Right atrium auricular region (tissue), 2 donors: ENCODE results near the gene CEP63. TPM values are rescaled to one million over a fixed set of nuclear protein-coding genes. Genes with fewer than 3 reads are reported as not detected.

Experiments
- DNase-seq: peaks from one replicate; pipeline ENCODE4 v3.0.0-alpha.2; 2019; ENCODE audit warnings: low spot score
- H3K27ac ChIP-seq, 2 donors: fragments of 200-600 bp; sonication (generic); 1 replicate in 1 of 2; 2 replicates in 1 of 2; pipeline ENCODE4 v1.5.1; 2016 to 2019
- H3K27me3 ChIP-seq, 2 donors: fragments of 200-600 bp; sonication (generic); one replicate each; pipeline versions ENCODE4 v1.5.1 to v1.6.0; 2017 to 2019
- H3K36me3 ChIP-seq: fragments of 200-600 bp; sonication (generic); one replicate; pipeline ENCODE4 v1.5.1; 2016
- H3K4me1 ChIP-seq, 2 donors: fragments of 200-600 bp; sonication (generic); one replicate each; pipeline versions ENCODE4 v1.5.1 to v1.6.0; 2017 to 2019
- H3K4me3 ChIP-seq, 2 donors: fragments of 200-600 bp; sonication (generic); 1 replicate in 1 of 2; 2 replicates in 1 of 2; pipeline ENCODE4 v1.5.1; 2017 to 2019; ENCODE audit warnings: mild to moderate bottlenecking in 1 of 2, moderate library complexity in 1 of 2
- H3K9me3 ChIP-seq, 2 donors: fragments of 200-600 bp; sonication (generic); one replicate each; pipeline ENCODE4 v1.5.1; 2019
- total RNA-seq, 2 donors: library from RNA; depleted of rRNA; stranded (reverse); fragments of >200 nt; gene quantifications; one replicate each; pipeline ENCODE4 v1.1.0, GENCODE V29; 2016
- TF ChIP-seq, protein P1 (sequence below), 2 donors: fragments of 200-600 bp; sonication (generic); IDR thresholded peaks; one replicate each; pipeline ENCODE4 v1.5.1; 2019; ENCODE audit warnings: antibody characterized with exemption in 2 of 2

CEP63 gene
- total RNA-seq, 2 donors from 2014 or later = 16.1 to 27.8 TPM

DNA sequence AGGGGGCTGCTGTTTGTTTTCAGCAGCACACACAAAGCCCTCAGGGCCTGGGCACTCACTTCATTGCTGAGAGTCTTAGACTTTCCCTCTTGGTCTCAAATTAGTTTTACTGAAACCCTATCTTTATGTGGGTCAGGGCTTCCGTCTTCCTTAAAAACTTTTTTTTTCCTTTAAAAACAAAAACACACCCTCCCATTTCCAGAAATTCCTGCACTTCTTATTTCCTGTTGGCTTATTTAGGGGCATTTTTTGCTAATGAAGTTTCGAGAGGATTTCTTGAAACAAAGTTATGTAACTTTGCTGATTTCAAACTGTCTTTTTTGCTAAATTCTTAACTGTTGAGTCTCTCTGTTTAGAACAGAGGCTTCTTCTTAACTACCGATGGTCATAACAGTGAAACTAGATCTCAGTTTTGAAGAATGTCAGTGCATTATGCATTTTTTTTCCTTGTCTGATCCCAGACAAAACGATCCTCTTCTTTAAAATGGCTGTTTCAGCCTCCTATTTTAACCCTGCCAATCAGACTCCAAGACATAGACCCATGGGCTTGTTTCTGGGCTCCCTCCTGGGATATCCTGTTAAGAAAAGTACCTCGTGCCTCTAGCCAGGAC, 23.4 kb upstream of the CEP63 start:
- TF ChIP-seq, protein P1, sequence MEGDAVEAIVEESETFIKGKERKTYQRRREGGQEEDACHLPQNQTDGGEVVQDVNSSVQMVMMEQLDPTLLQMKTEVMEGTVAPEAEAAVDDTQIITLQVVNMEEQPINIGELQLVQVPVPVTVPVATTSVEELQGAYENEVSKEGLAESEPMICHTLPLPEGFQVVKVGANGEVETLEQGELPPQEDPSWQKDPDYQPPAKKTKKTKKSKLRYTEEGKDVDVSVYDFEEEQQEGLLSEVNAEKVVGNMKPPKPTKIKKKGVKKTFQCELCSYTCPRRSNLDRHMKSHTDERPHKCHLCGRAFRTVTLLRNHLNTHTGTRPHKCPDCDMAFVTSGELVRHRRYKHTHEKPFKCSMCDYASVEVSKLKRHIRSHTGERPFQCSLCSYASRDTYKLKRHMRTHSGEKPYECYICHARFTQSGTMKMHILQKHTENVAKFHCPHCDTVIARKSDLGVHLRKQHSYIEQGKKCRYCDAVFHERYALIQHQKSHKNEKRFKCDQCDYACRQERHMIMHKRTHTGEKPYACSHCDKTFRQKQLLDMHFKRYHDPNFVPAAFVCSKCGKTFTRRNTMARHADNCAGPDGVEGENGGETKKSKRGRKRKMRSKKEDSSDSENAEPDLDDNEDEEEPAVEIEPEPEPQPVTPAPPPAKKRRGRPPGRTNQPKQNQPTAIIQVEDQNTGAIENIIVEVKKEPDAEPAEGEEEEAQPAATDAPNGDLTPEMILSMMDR (IDR thresholded peaks at IDR 0.05) = no peak
- no peak for DNase-seq
- Histone ChIP-seq H3K4me1 (peaks cover 0 to 29% of the 10 kb centered on the region in 2 donors), H3K27me3 (no peaks in the 10 kb centered on the region), H3K36me3 (no peaks in the 10 kb centered on the region), H3K4me3 (no peak overlapping the region), H3K27ac (peak overlapping the region; percentile 32 to 73), H3K9me3 (no peaks in the 10 kb centered on the region)

DNA sequence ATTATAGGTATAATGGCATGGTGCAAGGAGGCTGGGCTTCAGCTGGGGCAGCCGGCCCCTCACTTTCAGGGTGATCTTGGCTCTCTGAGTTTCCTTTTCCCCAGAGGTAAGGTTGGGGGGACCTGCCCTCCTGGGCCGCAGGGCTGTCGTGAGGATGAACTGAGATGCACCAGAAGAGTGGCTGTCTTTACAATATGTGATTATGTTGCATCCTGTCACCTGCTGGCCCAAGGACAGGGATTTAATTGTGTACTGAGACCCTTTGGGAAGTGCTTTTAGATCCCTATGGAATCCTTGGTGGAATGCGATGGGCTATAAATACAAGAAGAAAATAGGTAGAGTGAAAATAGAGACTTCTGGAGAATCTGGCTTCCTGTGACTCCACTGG, 22.2 kb upstream of the CEP63 start:
- H3K4me3 ChIP-seq = no peak overlapping the region
- H3K9me3 ChIP-seq = no peaks in the 10 kb centered on the region
- no peaks in the 10 kb centered on the region for H3K27me3 ChIP-seq
- H3K27ac ChIP-seq = peak overlapping the region in 1 of 2 donors; percentile 73
- H3K36me3 ChIP-seq = no peaks in the 10 kb centered on the region
- peaks cover 0 to 29% of the 10 kb centered on the region in 2 donors for H3K4me1 ChIP-seq
- TF ChIP-seq, protein P1 (IDR thresholded peaks at IDR 0.05) = no peak
- no peak for DNase-seq

DNA sequence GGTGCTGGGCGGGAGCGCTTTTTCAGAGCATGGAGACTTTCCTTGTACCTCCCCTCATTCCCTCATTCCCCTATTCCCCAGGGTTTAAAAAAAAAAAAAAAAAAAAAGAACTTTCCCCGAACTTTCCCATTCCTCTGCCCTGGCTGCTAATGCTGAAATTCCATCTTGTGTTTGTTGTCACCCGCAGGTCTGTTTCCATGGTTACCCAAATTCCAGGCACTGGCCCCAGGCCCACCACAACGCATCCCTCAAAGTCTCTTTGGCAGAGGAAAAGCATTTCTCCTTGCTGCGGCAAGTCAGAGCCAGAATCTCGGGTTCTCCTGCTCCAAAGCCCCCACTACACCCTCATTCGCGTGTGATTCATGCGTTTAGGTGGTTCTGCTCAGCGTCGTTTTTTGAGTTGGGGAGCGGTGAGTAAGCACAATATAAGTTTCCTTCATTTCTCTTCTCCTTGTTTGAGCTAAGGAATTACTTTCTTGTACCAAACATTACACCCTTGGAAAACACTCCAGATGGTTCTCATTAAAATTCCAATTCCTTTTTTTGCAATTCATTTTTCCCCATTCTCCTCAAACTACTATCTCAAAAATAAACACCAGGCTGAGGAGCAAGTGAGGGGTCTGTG, 21.7 kb upstream of the CEP63 start:
- Histone ChIP-seq H3K27ac (peak overlapping the region in 1 of 2 donors; percentile 73), H3K9me3 (no peaks in the 10 kb centered on the region), H3K36me3 (no peaks in the 10 kb centered on the region), H3K4me3 (no peak overlapping the region), H3K27me3 (no peaks in the 10 kb centered on the region), H3K4me1 (peaks cover 0 to 29% of the 10 kb centered on the region in 2 donors)
- TF ChIP-seq, protein P1 (IDR thresholded peaks at IDR 0.05) = no peak
- DNase-seq = peak; percentile 95

DNA sequence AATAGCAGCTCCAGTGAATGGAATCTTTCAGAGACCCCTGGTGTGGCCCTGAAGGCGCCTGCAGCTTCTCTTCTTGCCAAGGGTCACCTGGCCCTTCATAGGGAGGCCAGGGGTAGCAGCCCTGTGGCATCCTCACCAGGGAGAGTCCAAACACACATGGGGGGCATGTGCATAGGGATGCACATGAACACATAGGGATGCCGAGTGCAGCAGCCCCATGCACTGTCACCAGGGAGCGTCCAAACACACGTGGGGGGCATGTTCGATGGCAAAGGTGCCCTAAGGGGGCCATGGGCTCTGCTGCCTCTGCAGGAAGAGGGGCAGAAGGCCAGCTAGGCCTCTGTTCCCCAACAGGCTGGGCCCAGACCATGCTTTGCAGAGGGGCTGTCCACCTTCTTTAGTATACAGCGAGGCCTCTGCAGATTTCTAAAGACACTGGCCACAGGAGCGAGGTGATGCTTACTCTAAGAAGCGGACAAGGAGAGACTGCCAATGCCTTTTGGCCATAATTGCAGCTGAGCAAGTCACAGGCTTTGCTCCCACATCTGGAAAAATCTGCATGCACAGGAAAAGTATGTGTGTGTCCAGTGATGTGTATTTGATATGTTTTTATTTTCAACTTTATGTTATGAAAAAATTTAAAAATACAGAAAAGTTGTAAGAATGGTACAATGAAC, 21.0 kb upstream of the CEP63 start:
- no peaks in the 10 kb centered on the region for H3K36me3 ChIP-seq
- peaks cover 0 to 29% of the 10 kb centered on the region in 2 donors for H3K4me1 ChIP-seq
- DNase-seq = no peak
- no peaks in the 10 kb centered on the region for H3K27me3 ChIP-seq
- H3K27ac ChIP-seq = peak overlapping the region in 1 of 2 donors; percentile 57
- no peaks in the 10 kb centered on the region for H3K9me3 ChIP-seq
- no peak overlapping the region for H3K4me3 ChIP-seq
- TF ChIP-seq, protein P1 (IDR thresholded peaks at IDR 0.05) = no peak

DNA sequence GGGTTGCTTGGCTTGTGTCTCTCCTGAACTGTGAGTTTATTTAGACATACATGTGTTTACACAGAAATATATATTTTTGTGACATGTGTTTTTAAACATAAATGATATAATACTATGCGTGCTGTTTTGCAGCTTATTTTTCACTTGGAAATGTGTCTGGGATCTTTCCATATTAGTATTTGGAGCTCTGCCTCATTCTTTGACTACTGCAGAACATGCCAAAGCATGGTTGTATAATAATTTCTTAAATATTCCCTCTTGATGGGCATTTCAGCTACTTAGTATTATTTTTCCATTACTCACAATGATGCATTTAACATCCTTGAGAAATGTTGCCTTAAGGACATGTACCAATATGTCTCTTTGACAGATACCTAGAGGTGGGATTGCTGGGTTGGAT, 19.5 kb upstream of the CEP63 start:
- TF ChIP-seq, protein P1 (IDR thresholded peaks at IDR 0.05) = no peak
- no peak for DNase-seq

More for the DNA sequence above, 19.5 kb upstream of the CEP63 start:
- Histone ChIP-seq H3K9me3 (no peaks in the 10 kb centered on the region), H3K4me3 (no peak overlapping the region), H3K36me3 (no peaks in the 10 kb centered on the region), H3K27ac (no peak overlapping the region), H3K27me3 (no peaks in the 10 kb centered on the region), H3K4me1 (peaks cover 0 to 29% of the 10 kb centered on the region in 2 donors)
